H1 (cell line): ENCODE measurements around the gene JDP2.

Experiments used
- CTCF ChIP-seq, 3 experiments: IDR thresholded peaks; 1 replicate in 2 of 3; 2 replicates in 1 of 3; pipeline versions ENCODE4 v1.5.1 to v1.6.1; 2011; ENCODE audit warnings: low read length in 3 of 3, mild to moderate bottlenecking in 3 of 3, inconsistent platforms in 2 of 3, low read depth in 1 of 3, moderate library complexity in 1 of 3; ENCODE audit not compliant: insufficient read depth in 1 of 3; ENCODE audit errors: control extremely low read depth in 1 of 3
- EZH2 ChIP-seq: fragments of 200-600 bp; sonication (generic); IDR thresholded peaks from 2 replicates; pipeline ENCODE4 v1.7.1; 2012; ENCODE audit warnings: low read depth, mild to moderate bottlenecking, moderate library complexity, low read length, inconsistent platforms; ENCODE audit not compliant: severe bottlenecking

- TF ChIP-seq EZH2 (no peak), CTCF (IDR thresholded peaks at IDR 0.05; ENCODE audit: control extremely low read depth in 1 of 3, insufficient read depth in 1 of 3, low read depth in 1 of 3, low read length in 3 of 3) (no peak)
Observed at GRCh38 chr14:75499084-75499875, 71.5 kb downstream of the JDP2 start.
